ENCODE results near the gene C19orf81. TPM values are rescaled to one million over a fixed set of nuclear protein-coding genes. Genes with fewer than 3 reads are reported as not detected.

Gene C19orf81
- total RNA-seq, 4 donors from 2014 or later, result not detected

GRCh38 chr19:50644315-50644915 lies 4.8 kb upstream of the C19orf81 start:
- Histone ChIP-seq H3K9me3 (no peaks in the 10 kb centered on the region), H3K27ac (no peak overlapping the region), H3K36me3 (no peaks in the 10 kb centered on the region), H3K4me3 (no peak overlapping the region), H3K27me3 (peaks cover 98% of the 10 kb centered on the region), H3K4me1 (peaks cover 0 to 7% (median 0%) of the 10 kb centered on the region in 3 donors)
- whole genome bisulfite sequencing, 2 donors (ENCODE audit: low coverage in 1 of 2), result 32 to 43% methylated on average over 1 of the region's 1 CpG
- no peak for TF ChIP-seq CTCF (IDR thresholded peaks at IDR 0.05)
- TF ChIP-seq POLR2A (IDR thresholded peaks at IDR 0.05), result no peak
- TF ChIP-seq EP300 (IDR thresholded peaks at IDR 0.05), result no peak
- TF ChIP-seq POLR2AphosphoS5 (IDR thresholded peaks at IDR 0.05), result no peak
- no peak for ATAC-seq

DNA sequence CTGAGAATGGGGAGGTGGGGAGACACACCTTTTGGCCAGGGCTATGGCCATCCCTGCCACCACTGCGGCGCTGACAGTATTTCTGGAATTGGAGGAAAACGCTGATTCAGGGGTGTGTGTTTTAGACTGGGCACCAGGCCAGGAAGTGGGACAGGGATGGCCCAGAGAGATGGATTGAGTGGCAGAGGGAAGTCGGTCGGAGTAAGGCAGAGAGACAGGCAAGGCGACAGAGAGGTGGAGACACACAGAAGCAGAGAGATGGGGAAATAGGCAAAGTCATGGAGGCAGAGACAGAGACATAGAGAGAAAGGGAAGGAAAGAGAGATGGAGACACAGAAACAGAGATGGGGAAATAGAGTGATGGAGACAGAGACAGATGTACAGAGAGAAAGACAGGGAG lies 4.1 kb upstream of the C19orf81 start:
- 48 to 59% methylated on average over 3 to 4 of the region's 6 CpGs for WGBS, 2 donors (ENCODE audit: low coverage in 1 of 2)
- Histone ChIP-seq H3K4me1 (no peaks in the 10 kb centered on the region), H3K27ac (no peak overlapping the region), H3K9me3 (no peaks in the 10 kb centered on the region), H3K4me3 (no peak overlapping the region), H3K36me3 (no peaks in the 10 kb centered on the region), H3K27me3 (peaks cover 98% of the 10 kb centered on the region)
- TF ChIP-seq EP300 (IDR thresholded peaks at IDR 0.05) (no peak), CTCF (IDR thresholded peaks at IDR 0.05) (no peak), POLR2A (IDR thresholded peaks at IDR 0.05) (no peak), POLR2AphosphoS5 (IDR thresholded peaks at IDR 0.05) (no peak)
- no peak for ATAC-seq

DNA sequence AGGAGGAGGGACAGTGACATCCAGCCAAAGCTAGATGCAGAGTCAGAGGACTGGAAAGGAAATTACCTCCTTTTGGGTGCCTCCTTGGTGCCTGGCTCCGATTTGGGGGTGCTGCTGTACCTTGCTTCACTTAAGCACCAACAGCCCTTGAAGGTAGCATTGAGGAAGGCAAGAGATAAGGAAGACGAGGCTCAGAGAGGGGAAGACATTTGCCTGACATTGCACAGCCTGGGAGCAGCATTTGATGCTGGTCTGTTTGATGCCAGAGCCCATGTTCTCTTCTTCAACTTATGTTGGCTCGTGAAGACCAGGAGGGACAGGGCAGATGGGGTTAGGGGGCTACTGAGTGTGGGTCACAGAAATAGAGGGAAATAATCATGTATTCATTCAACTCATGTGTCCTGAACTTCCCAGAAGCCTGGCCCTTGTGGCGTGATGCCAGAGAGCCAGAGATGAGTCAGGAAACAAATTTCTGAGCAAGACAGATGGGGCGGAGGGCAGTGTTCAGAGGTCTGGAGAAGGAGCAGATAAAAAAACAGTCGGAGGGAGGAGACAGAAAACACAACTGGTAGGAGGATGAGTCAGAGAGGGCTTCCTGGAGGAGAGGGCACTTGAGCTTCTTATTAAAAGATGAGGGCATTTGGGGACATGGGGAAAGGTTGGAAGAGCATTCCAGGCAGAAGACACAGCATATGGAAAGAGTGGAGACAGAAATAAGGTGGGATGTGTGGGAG lies 3.0 kb upstream of the C19orf81 start:
- H3K27me3 ChIP-seq, result peaks cover 100% of the 10 kb centered on the region
- H3K9me3 ChIP-seq, result no peaks in the 10 kb centered on the region
- no peak overlapping the region for H3K4me3 ChIP-seq
- no peaks in the 10 kb centered on the region for H3K4me1 ChIP-seq
- H3K27ac ChIP-seq, result no peak overlapping the region
- WGBS, 2 donors (ENCODE audit: low coverage in 1 of 2), result 28 to 37% methylated on average over 5 of the region's 6 CpGs
- H3K36me3 ChIP-seq, result no peaks in the 10 kb centered on the region
- no peak for ATAC-seq
- no peak for TF ChIP-seq CTCF (IDR thresholded peaks at IDR 0.05)
- no peak for TF ChIP-seq POLR2AphosphoS5 (IDR thresholded peaks at IDR 0.05)
- no peak for TF ChIP-seq POLR2A (IDR thresholded peaks at IDR 0.05)
- TF ChIP-seq EP300 (IDR thresholded peaks at IDR 0.05), result no peak

DNA sequence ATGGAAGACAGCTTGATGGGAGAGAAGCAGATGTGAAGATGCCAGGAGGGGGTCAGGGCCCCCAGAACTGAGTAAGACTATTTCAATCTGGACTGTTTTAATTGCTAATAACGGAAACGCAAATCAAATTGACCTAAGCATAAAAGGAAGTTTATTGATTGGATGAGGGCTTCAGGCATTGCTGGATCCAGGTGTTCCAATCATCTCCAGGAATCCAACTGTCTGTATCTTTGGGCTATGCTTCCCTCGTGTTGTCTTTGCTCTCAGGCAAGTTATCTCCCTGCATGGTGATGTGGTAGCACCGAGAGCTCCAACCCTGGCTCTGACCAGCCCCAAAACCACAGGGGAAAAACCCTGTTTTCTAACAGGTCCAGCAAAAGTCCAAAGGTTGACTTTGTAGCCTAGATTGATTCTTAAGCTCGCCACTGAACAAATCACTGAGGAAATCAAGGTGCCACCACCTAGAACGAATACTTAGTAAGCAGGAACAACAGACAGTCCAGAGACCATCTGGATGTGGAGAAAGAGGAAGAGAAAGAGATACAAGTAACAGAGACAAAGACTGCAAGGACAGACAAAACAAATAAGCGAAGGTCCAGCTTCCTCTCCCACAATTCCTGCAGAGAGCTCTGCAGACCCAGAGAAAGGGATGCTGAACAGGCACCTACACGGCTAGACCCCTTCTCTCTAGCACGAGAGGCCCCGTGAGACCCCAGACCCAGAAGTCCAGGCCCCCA lies 1.2 kb upstream of the C19orf81 start:
- H3K27ac ChIP-seq, result no peak overlapping the region
- TF ChIP-seq EP300 (IDR thresholded peaks at IDR 0.05) (no peak), POLR2AphosphoS5 (IDR thresholded peaks at IDR 0.05) (no peak), POLR2A (IDR thresholded peaks at IDR 0.05) (no peak), CTCF (IDR thresholded peaks at IDR 0.05) (no peak)
- no peaks in the 10 kb centered on the region for H3K36me3 ChIP-seq
- no peak overlapping the region for H3K4me3 ChIP-seq
- 52 to 77% methylated on average over 4 to 8 of the region's 10 CpGs for WGBS, 2 donors (ENCODE audit: low coverage in 1 of 2)
- no peaks in the 10 kb centered on the region for H3K4me1 ChIP-seq
- peaks cover 99% of the 10 kb centered on the region for H3K27me3 ChIP-seq
- no peaks in the 10 kb centered on the region for H3K9me3 ChIP-seq
- no peak for ATAC-seq

Measured in gastroesophageal sphincter (tissue), 4 donors.